Measurements from ENCODE around the gene TAOK2. TPM values are rescaled to one million over a fixed set of nuclear protein-coding genes. Genes with fewer than 3 reads are reported as not detected.

TAOK2 gene
- total RNA-seq, 4 donors from 2014 or later: 48.8 to 62.6 (median 55.2) TPM

DNA sequence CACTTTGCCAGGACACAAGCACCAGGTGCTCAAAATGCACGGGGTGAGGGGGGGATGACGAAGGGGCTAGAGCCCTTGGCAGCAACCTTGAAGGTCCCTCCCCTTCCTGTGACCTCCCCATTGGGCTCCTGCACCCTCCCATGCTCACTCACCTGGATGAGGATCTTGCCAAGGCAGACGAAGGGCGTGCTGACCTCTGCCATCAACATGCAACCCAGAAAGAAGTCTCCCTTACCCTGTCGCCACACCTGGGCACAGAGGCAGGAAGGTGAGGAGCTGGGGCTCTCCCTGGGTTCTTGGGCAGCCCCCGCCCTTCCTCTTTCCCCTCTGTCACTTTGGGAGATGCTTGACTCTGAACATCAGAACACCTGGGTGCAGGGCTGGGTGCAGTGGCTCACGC is 51.9 kb downstream of the TAOK2 start:
- 58 to 69% methylated on average over 5 to 7 of the region's 7 CpGs for WGBS, 2 donors
- DNase-seq: no peak
- TF ChIP-seq POLR2A (IDR thresholded peaks at IDR 0.05): no peak
- TF ChIP-seq, protein P1, sequence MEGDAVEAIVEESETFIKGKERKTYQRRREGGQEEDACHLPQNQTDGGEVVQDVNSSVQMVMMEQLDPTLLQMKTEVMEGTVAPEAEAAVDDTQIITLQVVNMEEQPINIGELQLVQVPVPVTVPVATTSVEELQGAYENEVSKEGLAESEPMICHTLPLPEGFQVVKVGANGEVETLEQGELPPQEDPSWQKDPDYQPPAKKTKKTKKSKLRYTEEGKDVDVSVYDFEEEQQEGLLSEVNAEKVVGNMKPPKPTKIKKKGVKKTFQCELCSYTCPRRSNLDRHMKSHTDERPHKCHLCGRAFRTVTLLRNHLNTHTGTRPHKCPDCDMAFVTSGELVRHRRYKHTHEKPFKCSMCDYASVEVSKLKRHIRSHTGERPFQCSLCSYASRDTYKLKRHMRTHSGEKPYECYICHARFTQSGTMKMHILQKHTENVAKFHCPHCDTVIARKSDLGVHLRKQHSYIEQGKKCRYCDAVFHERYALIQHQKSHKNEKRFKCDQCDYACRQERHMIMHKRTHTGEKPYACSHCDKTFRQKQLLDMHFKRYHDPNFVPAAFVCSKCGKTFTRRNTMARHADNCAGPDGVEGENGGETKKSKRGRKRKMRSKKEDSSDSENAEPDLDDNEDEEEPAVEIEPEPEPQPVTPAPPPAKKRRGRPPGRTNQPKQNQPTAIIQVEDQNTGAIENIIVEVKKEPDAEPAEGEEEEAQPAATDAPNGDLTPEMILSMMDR (IDR thresholded peaks at IDR 0.05): no peak
- Histone ChIP-seq H3K27ac (no peak overlapping the region), H3K27me3 (peaks cover 4% of the 10 kb centered on the region), H3K36me3 (no peaks in the 10 kb centered on the region), H3K4me3 (replicated peaks in 1 of 3) (no peak overlapping the region), H3K4me1 (peaks cover 6 to 8% of the 10 kb centered on the region in 2 donors), H3K9me3 (no peaks in the 10 kb centered on the region)
- intact Hi-C loops (cut with DNase I): loop anchor here (10.0 kb wide), 1 partner anchor 191 kb away; no protein-coding TSS in a partner anchor

DNA sequence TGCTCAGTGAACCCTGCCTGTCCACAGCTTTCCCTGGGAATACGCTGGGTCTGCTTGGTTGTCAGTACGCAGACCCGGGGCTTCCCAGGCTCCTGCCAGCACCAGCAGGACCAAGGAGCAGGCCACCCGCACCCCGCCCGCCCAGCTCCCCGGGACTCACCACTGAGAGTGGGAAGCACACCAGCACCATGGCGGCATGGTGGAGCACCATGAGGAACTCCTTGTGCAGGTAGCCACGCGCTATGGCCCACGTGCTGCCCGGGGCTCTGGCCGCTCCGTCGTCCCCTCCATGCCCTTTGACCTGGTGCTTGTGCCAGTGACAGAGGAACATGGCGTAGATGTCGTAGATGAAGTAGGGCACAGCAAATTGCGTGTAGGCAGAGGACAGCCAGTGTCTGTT is 52.8 kb downstream of the TAOK2 start:
- TF ChIP-seq POLR2A (IDR thresholded peaks at IDR 0.05): no peak
- TF ChIP-seq, protein P1 (IDR thresholded peaks at IDR 0.05): no peak
- Histone ChIP-seq H3K9me3 (no peaks in the 10 kb centered on the region), H3K27me3 (peaks cover 9% of the 10 kb centered on the region), H3K27ac (no peak overlapping the region), H3K36me3 (no peaks in the 10 kb centered on the region), H3K4me1 (peaks cover 4 to 5% of the 10 kb centered on the region in 2 donors), H3K4me3 (replicated peaks in 1 of 3) (no peak overlapping the region)
- intact Hi-C loops (cut with DNase I): loop anchor here (10.0 kb wide), 1 partner anchor 192 kb away; no protein-coding TSS in a partner anchor
- DNase-seq: no peak
- WGBS, 2 donors: 84 to 92% methylated on average over 17 to 18 of the region's 18 CpGs

- no peak overlapping the region for H3K27ac ChIP-seq
- H3K4me1 ChIP-seq: peaks cover 0 to 5% of the 10 kb centered on the region in 2 donors
- no peaks in the 10 kb centered on the region for H3K36me3 ChIP-seq
- TF ChIP-seq, protein P1 (IDR thresholded peaks at IDR 0.05): no peak
- no peak for TF ChIP-seq POLR2A (IDR thresholded peaks at IDR 0.05)
- no peak for DNase-seq
- no peaks in the 10 kb centered on the region for H3K9me3 ChIP-seq
- no peak overlapping the region for H3K4me3 ChIP-seq (replicated peaks in 1 of 3)
- 45 to 52% methylated on average over 12 to 13 of the region's 13 CpGs for WGBS, 2 donors
- peaks cover 14% of the 10 kb centered on the region for H3K27me3 ChIP-seq
- intact Hi-C loops (cut with DNase I): loop anchor here (10.0 kb wide), 1 partner anchor 193 kb away; no protein-coding TSS in a partner anchor
Measured at GRCh38 chr16:30027588-30028437, 54.1 kb downstream of the TAOK2 start.

- Histone ChIP-seq H3K4me1 (peaks cover 0 to 5% of the 10 kb centered on the region in 2 donors), H3K27me3 (peaks cover 15% of the 10 kb centered on the region), H3K27ac (no peak overlapping the region), H3K36me3 (no peaks in the 10 kb centered on the region), H3K4me3 (replicated peaks in 1 of 3) (no peak overlapping the region), H3K9me3 (no peaks in the 10 kb centered on the region)
- peak; percentile 27 to 31 for DNase-seq
- 13 to 14% methylated on average over 12 to 15 of the region's 18 CpGs for WGBS, 2 donors
- intact Hi-C loops (cut with DNase I): loop anchor here (10.0 kb wide), 1 partner anchor 194 kb away; no protein-coding TSS in a partner anchor
- TF ChIP-seq, protein P1 (IDR thresholded peaks at IDR 0.05): no peak
- TF ChIP-seq POLR2A (IDR thresholded peaks at IDR 0.05): no peak
Measured at GRCh38 chr16:30028438-30029076, 54.9 kb downstream of the TAOK2 start.

Data from thyroid gland (tissue), 4 donors.